K562 (cell line): ENCODE data around the gene ARL8A. TPM values are rescaled to one million over a fixed set of nuclear protein-coding genes. Genes with fewer than 3 reads are reported as not detected.

ENCODE experiments used
- ARHGAP35 ChIP-seq: fragments of 450-650 bp; IDR thresholded peaks from 2 replicates; pipeline ENCODE4 v1.6.1; 2018; ENCODE audit not compliant: partially characterized antibody
- ARID2 ChIP-seq: fragments of 450-650 bp; IDR thresholded peaks from 2 replicates; pipeline ENCODE4 v1.6.1; 2017; ENCODE audit warnings: antibody characterized with exemption, mild to moderate bottlenecking
- CCNT2 ChIP-seq: IDR thresholded peaks from 2 replicates; pipeline ENCODE4 v1.6.1; 2011; ENCODE audit warnings: borderline replicate concordance, low read depth, mild to moderate bottlenecking, moderate library complexity, mixed read lengths, low read length; ENCODE audit not compliant: insufficient read length; ENCODE audit errors: extremely low read depth
- FOXA3 ChIP-seq, 2 experiments: fragments of 450-650 bp in 1 of 2; sonication (generic) in 1 of 2; formaldehyde crosslinking; IDR thresholded peaks in 1 of 2; conservative IDR thresholded peaks in 1 of 2; 2 replicates each; pipeline versions ENCODE4 v1.4.0 to v1.8.0; 2020 to 2022; ENCODE audit warnings: mild to moderate bottlenecking in 2 of 2, missing genetic modification reagents in 1 of 2
- GTF2F1 ChIP-seq: IDR thresholded peaks from 2 replicates; pipeline ENCODE4 v1.6.1; 2011; ENCODE audit warnings: low read depth, low read length, improper control_type of control experiment
- HDAC8 ChIP-seq: fragments of 450-650 bp; IDR thresholded peaks from 2 replicates; pipeline ENCODE4 v1.6.1; 2016; ENCODE audit warnings: mild to moderate bottlenecking, missing genetic modification characterization, moderate library complexity, missing compliant biosample characterization
- JUNB ChIP-seq: fragments of 450-650 bp; formaldehyde crosslinking; conservative IDR thresholded peaks from 2 replicates; pipeline ENCODE4 v1.4.0; 2020; ENCODE audit warnings: mild to moderate bottlenecking
- NFE2 ChIP-seq: IDR thresholded peaks from 2 replicates; pipeline ENCODE4 v1.6.1; 2014; ENCODE audit warnings: antibody characterized with exemption, low read depth
- NFYB ChIP-seq: IDR thresholded peaks from 2 replicates; pipeline ENCODE4 v1.6.1; 2011; ENCODE audit warnings: mild to moderate bottlenecking, moderate library complexity; ENCODE audit not compliant: insufficient read length; ENCODE audit errors: extremely low read depth
- PHF21A ChIP-seq: fragments of 450-650 bp; IDR thresholded peaks from 2 replicates; pipeline ENCODE4 v1.6.1; 2017; ENCODE audit warnings: low read depth, borderline replicate concordance
- SAFB2 ChIP-seq: fragments of 200-400 bp; formaldehyde crosslinking; IDR thresholded peaks from 2 replicates; pipeline ENCODE4 v1.6.1; 2018; ENCODE audit warnings: borderline replicate concordance, low read length, low read depth, moderate library complexity; ENCODE audit not compliant: severe bottlenecking
- SIN3A ChIP-seq, 2 experiments: fragments of 150-350 bp in 1 of 2; IDR thresholded peaks; 2 replicates each; pipeline ENCODE4 v1.6.1; 2011 to 2016; ENCODE audit warnings: borderline replicate concordance in 2 of 2, low read depth in 2 of 2, low read length in 2 of 2, mild to moderate bottlenecking in 2 of 2, moderate library complexity in 2 of 2; ENCODE audit not compliant: control insufficient read depth in 1 of 2
- STAT5B ChIP-seq: fragments of 250-450 bp; sonication (Bioruptor Pico); IDR thresholded peaks from 2 replicates; pipeline ENCODE4 v1.8.0; 2021; ENCODE audit warnings: mild to moderate bottlenecking, inconsistent platforms
- TCF7 ChIP-seq: sonication (generic); IDR thresholded peaks from 2 replicates; pipeline ENCODE4 v1.6.1; 2016; ENCODE audit warnings: antibody characterized with exemption, borderline replicate concordance
- TEAD2 ChIP-seq: fragments of 450-650 bp; IDR thresholded peaks from 2 replicates; pipeline ENCODE4 v1.6.1; 2016; ENCODE audit warnings: missing genetic modification characterization, control low read depth, missing compliant biosample characterization
- ZNF197 ChIP-seq: fragments of 200-800 bp; sonication (Bioruptor generic); IDR thresholded peaks from 2 replicates; pipeline ENCODE4 v1.6.1; 2016; ENCODE audit warnings: low read depth, missing genetic modification characterization, missing compliant biosample characterization
- ZNF224 ChIP-seq: sonication (generic); formaldehyde crosslinking; IDR thresholded peaks from 2 replicates; pipeline ENCODE4 v1.8.0; 2022; ENCODE audit warnings: mild to moderate bottlenecking, missing genetic modification reagents
- ZNF311 ChIP-seq: fragments of 250-450 bp; sonication (Bioruptor Pico); IDR thresholded peaks from 2 replicates; pipeline ENCODE4 v1.4.0; 2020; ENCODE audit warnings: mild to moderate bottlenecking, moderate library complexity
- polyA plus RNA-seq, 8 experiments: library from polyadenylated mRNA; depleted of rRNA in 4 of 8; stranded (reverse) in 5 of 8; unstranded in 3 of 8; fragments of >200 nt; fragmentation: Nextera tagmentation in 2 of 8; fragmentation: Illumina TruSeq in 1 of 8; extraction: Ambion mirVana in 2 of 8; extraction: Trizol in 1 of 8; gene quantifications; 2 replicates each; pipeline versions ENCODE4 v1.2.1 to v1.2.3, GENCODE V29; 2011 to 2014; ENCODE audit warnings: inconsistent platforms in 1 of 8, missing spikeins in 1 of 8
- total RNA-seq, 7 experiments: library from RNA; depleted of rRNA in 6 of 7; stranded (reverse); fragments of >200 nt in 6 of 7; fragmentation: Illumina TruSeq in 2 of 7; extraction: Trizol in 2 of 7; gene quantifications; 2 replicates each; pipeline versions ENCODE4 v1.2.1 to v1.2.3, GENCODE V29; 2011 to 2021; ENCODE audit warnings: low replicate concordance in 1 of 7
- TF ChIP-seq, protein P1 (sequence below): fragments of 250-450 bp; sonication (Bioruptor Pico); IDR thresholded peaks from 2 replicates; pipeline ENCODE4 v1.5.0; 2020; ENCODE audit warnings: mild to moderate bottlenecking
- TF ChIP-seq, protein P2 (sequence below): sonication (generic); formaldehyde crosslinking; IDR thresholded peaks from 2 replicates; pipeline ENCODE4 v1.8.0; 2023; ENCODE audit warnings: mild to moderate bottlenecking, missing genetic modification reagents
- TF ChIP-seq, protein P3 (sequence below): sonication (generic); formaldehyde crosslinking; IDR thresholded peaks from 2 replicates; pipeline ENCODE4 v1.8.1; 2022; ENCODE audit warnings: missing genetic modification reagents

Gene ARL8A
- total and polyA plus RNA-seq, 9 of the 15 experiments (the other 6 are each of a cell fraction or from before 2014, with no cell fraction given), result 0.17 to 27.3 (median 15.6) TPM

DNA sequence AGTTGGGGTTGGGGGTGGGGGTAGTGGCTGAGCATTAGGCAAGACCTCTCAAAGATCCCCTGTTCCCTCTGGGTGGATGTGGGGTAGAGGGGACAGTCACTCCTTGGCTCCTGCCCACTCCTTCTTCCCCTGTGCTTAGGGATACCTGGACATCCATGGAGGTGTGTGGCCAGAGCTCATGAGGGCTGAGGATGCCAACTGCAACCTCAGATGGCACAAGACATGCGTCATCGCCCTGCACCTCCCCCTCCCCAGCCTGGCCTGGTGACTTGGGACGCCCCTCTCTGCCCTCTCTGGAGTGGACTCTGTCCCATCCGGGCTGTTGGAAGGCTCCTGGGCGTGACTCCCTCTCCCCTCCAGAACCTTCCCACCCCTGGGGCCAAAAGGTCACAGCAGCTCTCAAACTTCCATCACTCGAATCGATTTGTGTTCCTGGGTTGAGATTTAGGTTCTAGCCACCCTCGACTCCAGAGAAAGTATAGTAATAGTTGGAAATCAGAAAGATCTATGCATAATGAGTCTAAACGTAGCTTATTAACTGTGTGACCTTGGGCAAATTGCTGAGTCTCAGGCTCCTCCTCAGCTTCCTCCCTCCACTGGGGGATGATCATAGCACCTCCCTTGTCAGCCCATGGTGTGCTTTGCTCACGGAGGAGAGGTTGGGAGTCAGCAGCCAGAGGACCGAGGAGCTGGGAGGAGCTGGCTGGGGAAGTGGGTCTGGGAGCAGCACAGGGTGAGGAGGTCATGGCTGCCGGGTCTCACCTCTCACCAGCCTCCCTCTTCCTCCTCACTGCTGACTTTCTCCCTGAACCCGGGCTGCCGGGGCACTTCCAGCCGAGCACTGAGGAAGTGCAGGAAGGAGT lies 18.1 kb upstream of the ARL8A start (continued):
- TF ChIP-seq PHF21A (no peak), STAT5B (CRISPR knock-in tag) (no peak), TCF7 (no peak), ZNF224 (CRISPR knock-in tag) (no peak), HDAC8 (tag) (no peak), TEAD2 (no peak), NFE2 (peak; percentile 50; the same call in 1 of the 2 replicates), ZNF197 (CRISPR knock-in tag) (0 out of 2 replicates have a peak, but pooled peaks have one; percentile 62), ARHGAP35 (no peak), SAFB2 (no peak), GTF2F1 (no peak), FOXA3 (CRISPR knock-in tag; conservative IDR thresholded peaks at IDR 0.05 in 1 of 2, IDR thresholded peaks at IDR 0.05 in 1 of 2) (0 out of 4 replicates have a peak, but pooled peaks of 1 of the 2 experiments have one; percentile 40), SIN3A (IDR thresholded peaks at IDR 0.05; ENCODE audit: borderline replicate concordance in 2 of 2, control insufficient read depth in 1 of 2, low read depth in 2 of 2, low read length in 2 of 2) (no peak), ZNF311 (CRISPR knock-in tag) (peak; percentile 74; the same call in 1 of the 2 replicates), ARID2 (no peak), NFYB (no peak), JUNB (CRISPR knock-in tag) (no peak), CCNT2 (no peak)
- TF ChIP-seq, protein P1, sequence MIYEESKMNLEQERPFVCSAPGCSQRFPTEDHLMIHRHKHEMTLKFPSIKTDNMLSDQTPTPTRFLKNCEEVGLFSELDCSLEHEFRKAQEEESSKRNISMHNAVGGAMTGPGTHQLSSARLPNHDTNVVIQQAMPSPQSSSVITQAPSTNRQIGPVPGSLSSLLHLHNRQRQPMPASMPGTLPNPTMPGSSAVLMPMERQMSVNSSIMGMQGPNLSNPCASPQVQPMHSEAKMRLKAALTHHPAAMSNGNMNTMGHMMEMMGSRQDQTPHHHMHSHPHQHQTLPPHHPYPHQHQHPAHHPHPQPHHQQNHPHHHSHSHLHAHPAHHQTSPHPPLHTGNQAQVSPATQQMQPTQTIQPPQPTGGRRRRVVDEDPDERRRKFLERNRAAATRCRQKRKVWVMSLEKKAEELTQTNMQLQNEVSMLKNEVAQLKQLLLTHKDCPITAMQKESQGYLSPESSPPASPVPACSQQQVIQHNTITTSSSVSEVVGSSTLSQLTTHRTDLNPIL (CRISPR knock-in tag), result 0 out of 2 replicates have a peak, but pooled peaks have one; percentile 68
- TF ChIP-seq, protein P2, sequence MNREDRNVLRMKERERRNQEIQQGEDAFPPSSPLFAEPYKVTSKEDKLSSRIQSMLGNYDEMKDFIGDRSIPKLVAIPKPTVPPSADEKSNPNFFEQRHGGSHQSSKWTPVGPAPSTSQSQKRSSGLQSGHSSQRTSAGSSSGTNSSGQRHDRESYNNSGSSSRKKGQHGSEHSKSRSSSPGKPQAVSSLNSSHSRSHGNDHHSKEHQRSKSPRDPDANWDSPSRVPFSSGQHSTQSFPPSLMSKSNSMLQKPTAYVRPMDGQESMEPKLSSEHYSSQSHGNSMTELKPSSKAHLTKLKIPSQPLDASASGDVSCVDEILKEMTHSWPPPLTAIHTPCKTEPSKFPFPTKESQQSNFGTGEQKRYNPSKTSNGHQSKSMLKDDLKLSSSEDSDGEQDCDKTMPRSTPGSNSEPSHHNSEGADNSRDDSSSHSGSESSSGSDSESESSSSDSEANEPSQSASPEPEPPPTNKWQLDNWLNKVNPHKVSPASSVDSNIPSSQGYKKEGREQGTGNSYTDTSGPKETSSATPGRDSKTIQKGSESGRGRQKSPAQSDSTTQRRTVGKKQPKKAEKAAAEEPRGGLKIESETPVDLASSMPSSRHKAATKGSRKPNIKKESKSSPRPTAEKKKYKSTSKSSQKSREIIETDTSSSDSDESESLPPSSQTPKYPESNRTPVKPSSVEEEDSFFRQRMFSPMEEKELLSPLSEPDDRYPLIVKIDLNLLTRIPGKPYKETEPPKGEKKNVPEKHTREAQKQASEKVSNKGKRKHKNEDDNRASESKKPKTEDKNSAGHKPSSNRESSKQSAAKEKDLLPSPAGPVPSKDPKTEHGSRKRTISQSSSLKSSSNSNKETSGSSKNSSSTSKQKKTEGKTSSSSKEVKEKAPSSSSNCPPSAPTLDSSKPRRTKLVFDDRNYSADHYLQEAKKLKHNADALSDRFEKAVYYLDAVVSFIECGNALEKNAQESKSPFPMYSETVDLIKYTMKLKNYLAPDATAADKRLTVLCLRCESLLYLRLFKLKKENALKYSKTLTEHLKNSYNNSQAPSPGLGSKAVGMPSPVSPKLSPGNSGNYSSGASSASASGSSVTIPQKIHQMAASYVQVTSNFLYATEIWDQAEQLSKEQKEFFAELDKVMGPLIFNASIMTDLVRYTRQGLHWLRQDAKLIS (CRISPR knock-in tag), result 0 out of 2 replicates have a peak, but pooled peaks have one; percentile 19
- TF ChIP-seq, protein P3, sequence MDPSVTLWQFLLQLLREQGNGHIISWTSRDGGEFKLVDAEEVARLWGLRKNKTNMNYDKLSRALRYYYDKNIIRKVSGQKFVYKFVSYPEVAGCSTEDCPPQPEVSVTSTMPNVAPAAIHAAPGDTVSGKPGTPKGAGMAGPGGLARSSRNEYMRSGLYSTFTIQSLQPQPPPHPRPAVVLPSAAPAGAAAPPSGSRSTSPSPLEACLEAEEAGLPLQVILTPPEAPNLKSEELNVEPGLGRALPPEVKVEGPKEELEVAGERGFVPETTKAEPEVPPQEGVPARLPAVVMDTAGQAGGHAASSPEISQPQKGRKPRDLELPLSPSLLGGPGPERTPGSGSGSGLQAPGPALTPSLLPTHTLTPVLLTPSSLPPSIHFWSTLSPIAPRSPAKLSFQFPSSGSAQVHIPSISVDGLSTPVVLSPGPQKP (CRISPR knock-in tag), result no peak
